ENCODE results near the gene SNAPC1.
"Not testable (repeated sequence)": the region's sequence is repeated elsewhere in the genome, so short reads cannot be mapped to it uniquely, and the experiment has no call there.

SNAPC1 gene

DNA sequence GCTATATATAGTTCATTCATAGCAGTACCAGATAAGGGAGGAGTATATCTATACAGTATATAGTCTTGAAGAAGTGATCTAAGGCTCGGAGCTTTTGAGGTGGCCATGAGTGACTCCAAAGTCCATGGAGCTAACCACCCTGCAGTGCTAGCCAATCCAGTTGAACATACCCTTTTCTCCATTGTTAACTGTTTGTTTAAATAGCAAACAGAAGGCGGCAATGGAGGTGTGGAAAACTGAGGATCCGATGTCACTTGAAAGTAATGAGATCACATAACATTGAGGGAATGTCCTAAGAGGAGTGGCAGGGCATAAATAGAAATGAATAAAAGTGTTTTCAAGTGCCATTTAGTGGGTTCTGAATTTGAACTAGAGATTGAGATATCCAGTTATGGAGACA is 12.4 kb upstream of the SNAPC1 start:
- no peak for DNase-seq (ENCODE audit: low read depth)

DNA sequence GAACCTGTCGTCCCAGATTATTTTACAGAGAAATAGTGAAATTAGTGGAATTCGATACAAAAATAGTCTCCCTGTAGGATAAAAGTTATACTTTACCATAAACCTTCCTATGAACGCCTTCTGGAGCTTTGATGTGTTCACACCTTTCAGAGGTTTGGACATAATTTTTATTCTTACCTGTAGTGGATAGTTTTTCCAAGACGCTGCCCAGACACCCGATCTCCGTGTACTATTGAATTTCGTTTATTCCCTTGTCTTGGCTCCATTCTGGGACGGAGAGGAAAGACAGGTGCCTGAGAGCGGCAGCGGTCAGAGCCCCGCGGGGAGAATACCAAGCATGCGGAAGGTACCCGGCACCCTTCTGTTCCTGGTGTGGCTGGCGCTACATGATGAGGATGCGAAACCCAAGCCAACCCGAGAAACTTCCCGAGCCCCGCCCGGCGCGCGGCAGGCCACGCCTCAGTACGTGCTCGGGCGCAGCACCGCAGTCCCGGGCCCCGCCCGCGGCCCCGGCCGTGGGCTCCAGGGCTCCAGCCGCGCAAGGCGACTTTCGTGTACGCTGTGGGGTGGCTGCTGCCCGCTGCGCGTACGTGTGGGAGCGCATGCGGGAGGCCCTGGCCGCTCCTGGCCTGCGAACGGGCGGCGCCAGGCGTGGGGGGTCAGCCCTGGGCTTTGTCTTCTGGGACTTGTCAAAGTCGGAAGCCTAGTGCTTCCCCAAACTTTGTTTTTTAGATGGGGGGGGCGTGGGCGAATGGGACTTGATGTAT is 11.3 kb upstream of the SNAPC1 start:
- DNase-seq (ENCODE audit: low read depth): peak; percentile 79

- no peak for DNase-seq (ENCODE audit: low read depth)
These were observed 10.7 kb upstream of the SNAPC1 start for GRCh38 chr14:61751475-61751989.

DNA sequence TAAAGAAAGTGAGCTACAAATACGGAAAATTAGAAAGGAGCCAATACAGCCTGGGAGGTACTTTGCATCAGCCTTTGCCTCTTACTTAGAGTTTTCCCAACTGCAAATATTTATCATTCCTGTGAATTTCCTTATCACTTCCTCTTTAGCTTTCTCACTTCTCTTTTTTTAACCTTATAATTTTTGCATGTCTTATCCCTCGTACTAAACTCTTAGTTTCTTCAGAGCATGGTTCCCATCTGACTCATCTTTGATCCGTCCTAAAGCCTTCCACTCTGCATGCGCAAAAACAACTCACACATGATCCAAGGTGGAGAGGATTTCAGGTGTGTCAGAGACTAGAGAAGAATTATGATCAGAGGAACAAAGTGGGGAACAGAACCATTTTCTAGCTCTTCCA is 9.6 kb upstream of the SNAPC1 start:
- DNase-seq (ENCODE audit: low read depth): no peak

DNA sequence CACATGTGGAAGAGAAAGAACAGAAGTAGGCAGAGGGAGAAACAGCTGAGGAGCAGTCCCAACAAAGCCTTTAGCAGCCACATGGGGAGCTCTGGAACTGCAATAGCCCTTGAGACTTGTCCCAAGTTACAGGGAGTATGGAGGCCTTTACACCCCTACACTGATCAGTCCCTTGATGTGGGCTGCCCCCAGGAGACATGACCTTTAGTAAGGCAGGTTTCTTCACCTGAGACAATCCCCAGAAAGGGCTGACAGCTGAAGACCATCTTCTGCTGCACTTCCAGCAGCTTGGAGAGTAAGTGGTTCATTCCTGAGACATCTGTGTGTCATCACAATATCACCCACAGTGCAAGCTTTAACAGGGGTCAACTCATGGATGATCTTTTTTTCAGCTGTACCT is 8.6 kb upstream of the SNAPC1 start:
- no peak for DNase-seq (ENCODE audit: low read depth)

GRCh38 chr14:61754627-61755381 is 7.4 kb upstream of the SNAPC1 start:
- no peak for DNase-seq (ENCODE audit: low read depth)

GRCh38 chr14:61755382-61755742 is 6.9 kb upstream of the SNAPC1 start:
- DNase-seq (ENCODE audit: low read depth): not testable (repeated sequence)

GRCh38 chr14:61756135-61756534 is 6.1 kb upstream of the SNAPC1 start:
- no peak for DNase-seq (ENCODE audit: low read depth)

GRCh38 chr14:61759878-61760277 is 2.3 kb upstream of the SNAPC1 start:
- DNase-seq (ENCODE audit: low read depth): no peak

DNA sequence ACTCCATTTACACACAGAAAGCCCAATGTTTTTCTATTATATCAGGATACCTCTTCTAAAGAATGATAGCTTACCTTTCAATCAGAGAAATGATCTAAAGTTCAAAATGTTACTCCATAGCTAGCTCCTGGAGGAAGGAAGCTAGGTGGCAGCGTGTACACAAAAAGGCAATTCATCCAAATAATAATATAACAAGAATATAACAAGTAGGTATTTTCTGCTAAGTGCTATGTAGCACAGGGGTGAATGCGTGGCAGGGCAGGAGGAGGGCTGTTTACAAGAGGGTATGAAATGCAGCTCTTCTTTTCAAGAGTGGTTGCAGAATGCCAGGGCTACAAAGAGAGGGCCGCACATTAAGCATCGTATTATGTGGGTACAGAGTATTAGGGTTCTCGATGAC is 663 bp upstream of the SNAPC1 start:
- no peak for DNase-seq (ENCODE audit: low read depth)

- no peak for DNase-seq (ENCODE audit: low read depth)
These were observed 2.3 kb downstream of the SNAPC1 start for GRCh38 chr14:61764342-61765122.

- no peak for DNase-seq (ENCODE audit: low read depth)
These were observed 3.2 kb downstream of the SNAPC1 start for GRCh38 chr14:61765225-61765943.

DNA sequence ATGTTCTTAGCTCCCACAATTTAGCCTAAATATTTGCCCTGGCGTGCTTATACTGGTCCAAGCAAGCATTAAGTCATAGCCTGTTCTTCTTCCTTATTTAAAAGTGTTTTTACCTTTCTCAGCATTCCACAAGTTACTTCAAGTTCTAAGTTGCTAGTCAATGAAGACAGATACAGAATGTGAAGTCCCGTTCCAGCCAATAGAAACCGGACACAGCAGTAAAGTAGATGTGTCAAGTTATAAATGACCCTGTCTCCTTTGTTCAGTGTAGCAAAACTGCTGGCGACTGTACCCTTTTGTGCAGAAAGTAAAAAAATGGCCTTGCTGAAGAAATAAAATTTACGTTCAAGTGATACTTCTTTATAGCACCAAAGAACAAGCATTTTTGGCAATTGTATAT is 3.9 kb downstream of the SNAPC1 start:
- no peak for DNase-seq (ENCODE audit: low read depth)

GRCh38 chr14:61768240-61768639 is 6.0 kb downstream of the SNAPC1 start:
- DNase-seq (ENCODE audit: low read depth): no peak

GRCh38 chr14:61769893-61770292 is 7.7 kb downstream of the SNAPC1 start:
- no peak for DNase-seq (ENCODE audit: low read depth)

GRCh38 chr14:61774861-61775260 is 12.6 kb downstream of the SNAPC1 start:
- no peak for DNase-seq (ENCODE audit: low read depth)

DNA sequence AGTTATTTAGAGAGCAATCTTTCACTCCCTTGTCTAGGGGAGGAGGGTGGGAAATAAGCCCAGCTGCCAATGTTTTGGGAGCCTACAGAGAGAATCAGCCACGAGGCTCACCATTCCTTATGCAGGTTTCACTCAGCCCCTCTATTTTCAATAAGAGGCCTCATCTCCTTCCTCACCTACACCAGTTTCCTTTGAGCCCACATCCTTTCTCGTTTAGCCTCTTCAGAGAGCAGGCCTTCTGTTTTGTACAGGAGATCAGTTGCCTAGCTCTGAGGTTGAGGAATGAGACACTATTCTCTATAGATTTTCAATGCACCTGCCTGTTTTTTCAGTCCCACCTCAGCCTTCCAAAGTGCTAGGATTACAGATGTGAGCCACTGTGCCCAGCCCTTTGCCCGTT is 17.9 kb downstream of the SNAPC1 start:
- DNase-seq (ENCODE audit: low read depth): no peak

DNA sequence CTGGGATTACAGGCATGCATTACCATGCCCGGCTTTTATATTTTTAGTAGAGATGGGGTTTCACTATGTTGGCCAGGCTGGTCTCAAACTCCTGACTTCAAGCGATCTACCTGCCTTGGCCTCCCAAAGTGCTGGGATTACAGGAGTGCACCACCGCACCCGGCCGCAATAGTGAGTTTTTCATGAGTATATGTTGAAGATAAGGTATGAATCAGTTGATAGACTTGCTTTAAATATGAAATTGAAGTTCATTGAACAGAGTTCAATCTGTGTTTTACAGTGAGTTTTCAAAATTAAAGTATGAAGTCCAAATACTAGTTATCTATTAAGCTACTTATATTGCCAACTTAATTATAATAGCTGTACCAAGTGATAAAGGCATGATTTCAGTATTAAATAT is 35.1 kb downstream of the SNAPC1 start:
- no peak for DNase-seq (ENCODE audit: low read depth)

DNA sequence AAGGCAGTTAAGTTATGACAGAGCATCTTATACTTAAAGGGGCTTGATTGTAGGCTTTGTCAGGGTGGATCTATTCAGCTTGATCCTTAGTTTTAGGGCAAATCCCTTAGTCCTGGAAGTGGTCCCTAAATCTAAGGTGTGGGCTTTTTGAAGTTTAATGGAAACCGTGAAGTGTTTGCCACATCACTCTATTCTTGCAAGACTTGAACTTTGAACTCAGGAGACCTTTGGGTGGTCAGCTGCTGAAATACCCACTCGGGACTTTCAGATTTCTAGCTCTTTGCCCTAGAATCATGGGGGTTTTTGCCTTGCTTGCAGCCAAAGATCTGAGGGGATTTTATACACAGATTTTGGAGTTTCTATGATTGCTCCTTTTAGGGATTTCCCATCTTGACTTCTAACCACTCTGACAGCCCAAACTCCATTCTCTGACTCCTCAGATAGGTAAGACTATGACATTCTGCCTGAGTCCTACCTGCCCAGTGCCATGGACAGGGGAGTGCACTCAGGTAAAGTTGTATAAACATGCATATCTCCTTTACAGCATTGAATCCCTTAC is 39.9 kb downstream of the SNAPC1 start:
- no peak for DNase-seq (ENCODE audit: low read depth)

DNA sequence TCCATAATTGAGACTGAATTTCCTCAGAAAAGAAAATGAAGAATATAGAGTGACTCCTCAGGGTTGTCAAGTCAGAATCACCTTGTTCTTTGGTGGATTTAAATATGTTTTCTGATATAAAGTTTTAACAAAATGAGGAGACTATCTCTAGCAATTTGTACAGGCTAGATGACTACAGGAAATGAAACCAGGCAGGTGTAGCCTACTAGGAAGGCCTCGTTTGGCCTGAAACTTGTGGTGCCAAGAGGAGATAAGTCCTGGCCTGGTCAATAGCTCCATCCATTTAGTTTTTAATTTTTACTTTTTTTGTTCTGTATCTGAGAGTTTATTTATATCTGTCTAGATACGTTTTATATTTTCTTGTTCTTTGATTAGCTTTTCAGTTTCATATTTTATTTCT is 41.5 kb downstream of the SNAPC1 start:
- DNase-seq (ENCODE audit: low read depth): no peak

DNA sequence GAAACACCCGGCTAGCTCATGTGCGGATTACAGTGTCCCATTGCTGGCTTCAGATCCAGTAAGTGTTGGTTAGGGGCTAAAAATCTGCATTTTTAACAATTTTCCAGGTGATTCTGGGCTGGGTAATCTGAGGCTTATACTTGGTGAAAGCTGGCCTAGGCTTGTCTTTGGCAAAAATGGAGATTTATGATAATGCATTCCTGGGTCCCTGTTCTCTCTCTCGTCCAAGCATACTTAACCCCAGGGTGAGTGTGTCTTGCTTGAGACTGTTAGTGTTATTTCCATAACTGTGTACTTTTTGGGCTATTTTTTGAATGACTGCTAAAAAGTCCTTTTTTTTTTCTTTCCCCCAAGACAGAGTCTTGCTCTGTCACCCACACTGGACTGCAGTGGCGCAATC is 43.2 kb downstream of the SNAPC1 start:
- DNase-seq (ENCODE audit: low read depth): no peak

DNA sequence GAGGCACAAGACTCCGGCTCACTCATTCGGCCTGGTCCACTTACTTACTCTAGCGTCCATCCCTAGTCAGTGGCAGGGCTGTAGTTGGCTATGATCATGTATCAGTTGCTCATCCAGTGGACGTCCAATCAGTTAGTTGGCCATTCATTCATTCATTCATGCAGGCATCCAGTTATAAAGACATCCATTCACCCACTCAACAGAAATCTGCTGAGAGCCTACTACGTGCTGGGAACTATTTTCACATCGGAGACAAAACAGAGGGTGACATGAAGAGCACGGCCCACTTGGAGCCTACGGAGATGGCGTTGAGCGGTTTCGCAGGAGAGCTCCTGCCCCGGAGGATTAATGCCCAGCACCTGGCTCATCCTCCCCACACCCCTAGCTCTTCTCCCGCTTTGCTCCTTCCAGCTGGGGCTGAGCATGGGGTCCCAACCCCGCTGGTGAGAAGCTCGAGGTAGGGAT is 49.7 kb downstream of the SNAPC1 start:
- DNase-seq (ENCODE audit: low read depth): no peak

Measured in fibroblast of gingiva (primary cell).